WTC11 (cell line): ENCODE results near the gene WNT7A.

ENCODE experiments used
- CREM ChIP-seq: sonication (generic); formaldehyde crosslinking; IDR thresholded peaks from 2 replicates; pipeline ENCODE4 v1.8.1; 2022; ENCODE audit warnings: mild to moderate bottlenecking, missing genetic modification reagents, moderate library complexity
- CTCF ChIP-seq: fragments of 200-600 bp; IDR thresholded peaks from 2 replicates; pipeline ENCODE4 v1.8.0; 2022; ENCODE audit warnings: antibody characterized with exemption
- ELF4 ChIP-seq: sonication (generic); formaldehyde crosslinking; IDR thresholded peaks from 2 replicates; pipeline ENCODE4 v1.8.1; 2022; ENCODE audit warnings: low read depth, mild to moderate bottlenecking, moderate library complexity, missing genetic modification reagents
- FOXP1 ChIP-seq: sonication (generic); formaldehyde crosslinking; IDR thresholded peaks from 2 replicates; pipeline ENCODE4 v1.8.0; 2022; ENCODE audit warnings: missing genetic modification reagents, mild to moderate bottlenecking, moderate library complexity, borderline replicate concordance
- GABPB1 ChIP-seq: sonication (generic); formaldehyde crosslinking; IDR thresholded peaks from 2 replicates; pipeline ENCODE4 v1.8.1; 2023; ENCODE audit warnings: mild to moderate bottlenecking, missing genetic modification reagents
- IRF2 ChIP-seq: sonication (generic); formaldehyde crosslinking; IDR thresholded peaks from 2 replicates; pipeline ENCODE4 v1.8.0; 2022; ENCODE audit warnings: low read depth, missing genetic modification reagents, borderline replicate concordance
- MYBL2 ChIP-seq: sonication (generic); formaldehyde crosslinking; IDR thresholded peaks from 2 replicates; pipeline ENCODE4 v1.8.1; 2023; ENCODE audit warnings: mild to moderate bottlenecking, moderate library complexity, missing genetic modification reagents
- OVOL2 ChIP-seq: fragments of 250-450 bp; sonication (Bioruptor Pico); IDR thresholded peaks from 2 replicates; pipeline ENCODE4 v1.9.0; 2021; ENCODE audit warnings: mild to moderate bottlenecking, borderline replicate concordance
- SP1 ChIP-seq: sonication (generic); formaldehyde crosslinking; conservative IDR thresholded peaks from 2 replicates; pipeline ENCODE4 v1.8.1; 2022; ENCODE audit warnings: missing genetic modification reagents
- TEAD1 ChIP-seq: sonication (generic); formaldehyde crosslinking; IDR thresholded peaks from 2 replicates; pipeline ENCODE4 v1.8.0; 2022; ENCODE audit warnings: mild to moderate bottlenecking, missing genetic modification reagents
- USF2 ChIP-seq: sonication (generic); formaldehyde crosslinking; IDR thresholded peaks from 2 replicates; pipeline ENCODE4 v1.8.1; 2023; ENCODE audit warnings: mild to moderate bottlenecking, missing genetic modification reagents, moderate library complexity
- ZNF263 ChIP-seq: sonication (generic); formaldehyde crosslinking; IDR thresholded peaks from 2 replicates; pipeline ENCODE4 v1.8.1; 2022; ENCODE audit warnings: low read depth, mild to moderate bottlenecking, moderate library complexity, missing genetic modification reagents

- TF ChIP-seq CTCF (no peak), ELF4 (CRISPR knock-in tag) (no peak), USF2 (CRISPR knock-in tag) (no peak), ZNF263 (CRISPR knock-in tag) (no peak), MYBL2 (CRISPR knock-in tag) (no peak), IRF2 (CRISPR knock-in tag) (no peak), TEAD1 (CRISPR knock-in tag) (no peak), SP1 (CRISPR knock-in tag) (no peak), GABPB1 (no peak), OVOL2 (CRISPR knock-in tag) (no peak), CREM (no peak), FOXP1 (CRISPR knock-in tag) (no peak)
Measured at GRCh38 chr3:13787533-13788132, 92.2 kb downstream of the WNT7A start.
